GM12878 (cell line): Measurements from ENCODE around the gene CREBZF.

Source experiments
- CTCF ChIP-seq, 3 experiments: IDR thresholded peaks in 2 of 3; conservative IDR thresholded peaks in 1 of 3; 2 replicates each; pipeline ENCODE4 v1.5.1; 2011; ENCODE audit warnings: low read depth in 3 of 3, low read length in 3 of 3, mild to moderate bottlenecking in 3 of 3, control low read depth in 2 of 3, moderate library complexity in 2 of 3, inconsistent platforms in 1 of 3, mixed read lengths in 1 of 3; ENCODE audit not compliant: control insufficient read depth in 2 of 3, insufficient read depth in 1 of 3; ENCODE audit errors: extremely low read depth in 1 of 3
- EZH2 ChIP-seq: IDR thresholded peaks from 2 replicates; pipeline ENCODE4 v1.6.1; 2012; ENCODE audit warnings: low read depth, mild to moderate bottlenecking, control low read depth, inconsistent platforms, low read length, borderline replicate concordance; ENCODE audit not compliant: control insufficient read depth
- MXI1 ChIP-seq: fragments of 150-350 bp; IDR thresholded peaks from 2 replicates; pipeline ENCODE4 v1.6.1; 2011; ENCODE audit warnings: low read depth, mild to moderate bottlenecking, inconsistent platforms, low read length, improper control_type of control experiment
- NFXL1 ChIP-seq: fragments of 450-650 bp; IDR thresholded peaks from 2 replicates; pipeline ENCODE4 v1.6.1; 2017; ENCODE audit warnings: antibody characterized with exemption, mild to moderate bottlenecking, borderline replicate concordance

- TF ChIP-seq EZH2 (no peak), MXI1 (no peak), NFXL1 (no peak), CTCF (IDR thresholded peaks at IDR 0.05 in 2 of 3, conservative IDR thresholded peaks at IDR 0.05 in 1 of 3; ENCODE audit: control insufficient read depth in 2 of 3, extremely low read depth in 1 of 3, insufficient read depth in 1 of 3, low read depth in 3 of 3, low read length in 3 of 3) (no peak)
Measured at GRCh38 chr11:85666687-85667086, 1.8 kb upstream of the CREBZF start.
